SK-N-MC (cell line): ENCODE results near the gene TMEM236.

Experiments
- EZH2 ChIP-seq: fragments of 200-600 bp; sonication (generic); IDR thresholded peaks from one replicate; pipeline ENCODE4 v1.6.1; 2017; ENCODE audit warnings: antibody characterized with exemption
- FOXP2 ChIP-seq: optimal IDR thresholded peaks from 2 replicates; pipeline ENCODE3; 2011; ENCODE audit warnings: mild to moderate bottlenecking, moderate library complexity; ENCODE audit not compliant: insufficient read depth; ENCODE audit errors: extremely low read length, control extremely low read depth
- POLR2AphosphoS5 ChIP-seq: IDR thresholded peaks from 2 replicates; pipeline ENCODE4 v1.6.1; 2012; ENCODE audit warnings: mild to moderate bottlenecking, low read depth, low read length, borderline replicate concordance

DNA sequence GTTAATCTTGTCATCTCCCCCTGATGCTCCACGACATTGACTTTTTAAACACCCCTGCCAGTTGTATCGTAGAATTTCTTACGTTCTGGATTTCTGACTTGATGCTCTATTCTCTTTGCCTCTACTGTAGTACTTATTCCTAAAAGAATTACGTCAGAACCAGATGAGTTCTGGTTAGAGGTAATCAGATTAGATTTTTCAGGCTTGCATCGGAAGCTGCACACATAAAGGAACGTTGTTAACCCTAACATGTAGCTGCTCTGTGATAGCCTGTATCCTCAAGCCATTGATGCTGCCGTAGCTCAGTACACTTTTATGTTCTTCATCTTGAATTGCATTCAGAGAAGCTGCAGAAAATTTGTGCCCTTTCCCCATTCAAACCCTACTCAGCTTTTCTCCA lies 26.3 kb upstream of the TMEM236 start:
- TF ChIP-seq POLR2AphosphoS5 (no peak), EZH2 (no peak), FOXP2 (no peak)
